Astrocyte of the spinal cord (primary cell): ENCODE data around the gene MEF2B.

Experiments used
- DNase-seq: peaks from one replicate; pipeline ENCODE4 v3.0.0; 2011; ENCODE audit warnings: low read depth, low spot score
- H3K4me3 ChIP-seq: 2 replicates; pipeline ENCODE4 v1.5.1; 2011; ENCODE audit warnings: low read depth, mild to moderate bottlenecking, low read length, moderate library complexity
- CTCF ChIP-seq: IDR thresholded peaks from 2 replicates; pipeline ENCODE4 v1.5.1; 2012; ENCODE audit warnings: low read depth, mild to moderate bottlenecking, low read length, inconsistent platforms
- in situ Hi-C: cut with HindIII; loops from 2 replicates; pipeline ENCODE4 v1.10.0; 2017; ENCODE audit warnings: low sequenced_read_pairs

MEF2B gene

GRCh38 chr19:19192910-19193423, 22.9 kb upstream of the MEF2B start:
- no peak for TF ChIP-seq CTCF
- in situ Hi-C loops = no loop called here
- peak overlapping the region; percentile 99 for H3K4me3 ChIP-seq
- no peak for DNase-seq

- in situ Hi-C loops = no loop called here
- DNase-seq = peak; percentile 99
- no peak for TF ChIP-seq CTCF
- peak within 1 kb of the TSS; percentile 99 for H3K4me3 ChIP-seq
Measured at GRCh38 chr19:19192078-19192882, 22.2 kb upstream of the MEF2B start, which contains the start of the genes BORCS8 and RFXANK. BORCS8 (minus strand) TSS chr19:19192152; CDS start chr19:19192117, 35 bp downstream. RFXANK (plus strand) TSS chr19:19192258; CDS start chr19:19193947, 1,689 bp downstream.

GRCh38 chr19:19191768-19192077, 21.7 kb upstream of the MEF2B start:
- no peak for DNase-seq
- in situ Hi-C loops = no loop called here
- no peak for TF ChIP-seq CTCF
- peak overlapping the region; percentile 99 for H3K4me3 ChIP-seq

- H3K4me3 ChIP-seq = no peak overlapping the region
- in situ Hi-C loops = no loop called here
- DNase-seq = no peak
- TF ChIP-seq CTCF = no peak
Measured at GRCh38 chr19:19186742-19187141, 16.7 kb upstream of the MEF2B start.

- DNase-seq = no peak
- in situ Hi-C loops = no loop called here
- TF ChIP-seq CTCF = peak; percentile 72
- H3K4me3 ChIP-seq = no peak overlapping the region
Measured at GRCh38 chr19:19185853-19186740, 16.0 kb upstream of the MEF2B start.

- H3K4me3 ChIP-seq = no peak overlapping the region
- DNase-seq = no peak
- in situ Hi-C loops = no loop called here
Measured at GRCh38 chr19:19181488-19181998, 11.5 kb upstream of the MEF2B start.

More at GRCh38 chr19:19181488-19181998, 11.5 kb upstream of the MEF2B start:
- TF ChIP-seq CTCF = no peak
